ENCODE data around the gene SIPA1. TPM values are rescaled to one million over a fixed set of nuclear protein-coding genes. Genes with fewer than 3 reads are reported as not detected.

Gene SIPA1
- total RNA-seq, 4 donors from 2014 or later, result 22.4 to 174 (median 30.9) TPM

GRCh38 chr11:65654375-65655349 is 16.8 kb downstream of the SIPA1 start:
- WGBS, 2 donors (ENCODE audit: low coverage in 1 of 2), result 93 to 100% methylated on average over 2 to 14 of the region's 14 CpGs
- DNase-seq, result peak; percentile 8
- intact Hi-C loops (cut with DNase I; ENCODE audit: low total_unique reads), result no loop called here
- no peak overlapping the region for H3K4me3 ChIP-seq
- no peaks in the 10 kb centered on the region for H3K9me3 ChIP-seq
- peak overlapping the region; percentile 91 to 99 (median 96) for H3K27ac ChIP-seq
- TF ChIP-seq EP300 (IDR thresholded peaks at IDR 0.05; ENCODE audit: low read depth) (no peak), POLR2A (IDR thresholded peaks at IDR 0.05) (no peak), POLR2AphosphoS5 (IDR thresholded peaks at IDR 0.05) (no peak)
- TF ChIP-seq, protein P1, sequence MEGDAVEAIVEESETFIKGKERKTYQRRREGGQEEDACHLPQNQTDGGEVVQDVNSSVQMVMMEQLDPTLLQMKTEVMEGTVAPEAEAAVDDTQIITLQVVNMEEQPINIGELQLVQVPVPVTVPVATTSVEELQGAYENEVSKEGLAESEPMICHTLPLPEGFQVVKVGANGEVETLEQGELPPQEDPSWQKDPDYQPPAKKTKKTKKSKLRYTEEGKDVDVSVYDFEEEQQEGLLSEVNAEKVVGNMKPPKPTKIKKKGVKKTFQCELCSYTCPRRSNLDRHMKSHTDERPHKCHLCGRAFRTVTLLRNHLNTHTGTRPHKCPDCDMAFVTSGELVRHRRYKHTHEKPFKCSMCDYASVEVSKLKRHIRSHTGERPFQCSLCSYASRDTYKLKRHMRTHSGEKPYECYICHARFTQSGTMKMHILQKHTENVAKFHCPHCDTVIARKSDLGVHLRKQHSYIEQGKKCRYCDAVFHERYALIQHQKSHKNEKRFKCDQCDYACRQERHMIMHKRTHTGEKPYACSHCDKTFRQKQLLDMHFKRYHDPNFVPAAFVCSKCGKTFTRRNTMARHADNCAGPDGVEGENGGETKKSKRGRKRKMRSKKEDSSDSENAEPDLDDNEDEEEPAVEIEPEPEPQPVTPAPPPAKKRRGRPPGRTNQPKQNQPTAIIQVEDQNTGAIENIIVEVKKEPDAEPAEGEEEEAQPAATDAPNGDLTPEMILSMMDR (IDR thresholded peaks at IDR 0.05), result no peak
- H3K27me3 ChIP-seq, result no peaks in the 10 kb centered on the region
- H3K36me3 ChIP-seq, result peaks cover 0 to 45% (median 20%) of the 10 kb centered on the region in 4 donors
- in situ Hi-C loops (cut with MboI; ENCODE audit: low pct_ligation_motif_present in 1 of 4, low pct_unique_long_range_greater_than_20kb in 1 of 4, low sequenced_read_pairs in 3 of 4), result no loop called here
- H3K4me1 ChIP-seq, result peaks cover 25 to 43% (median 32%) of the 10 kb centered on the region in 4 donors

GRCh38 chr11:65655570-65656332 is 17.9 kb downstream of the SIPA1 start:
- H3K27me3 ChIP-seq, result no peaks in the 10 kb centered on the region
- in situ Hi-C loops (cut with MboI; ENCODE audit: low pct_ligation_motif_present in 1 of 4, low pct_unique_long_range_greater_than_20kb in 1 of 4, low sequenced_read_pairs in 3 of 4), result no loop called here
- H3K4me3 ChIP-seq, result no peak overlapping the region
- peak; percentile 8 for DNase-seq
- intact Hi-C loops (cut with DNase I; ENCODE audit: low total_unique reads), result no loop called here
- H3K9me3 ChIP-seq, result no peaks in the 10 kb centered on the region
- TF ChIP-seq POLR2AphosphoS5 (IDR thresholded peaks at IDR 0.05), result no peak
- no peak for TF ChIP-seq POLR2A (IDR thresholded peaks at IDR 0.05)
- TF ChIP-seq, protein P1 (IDR thresholded peaks at IDR 0.05), result no peak
- no peak for TF ChIP-seq EP300 (IDR thresholded peaks at IDR 0.05; ENCODE audit: low read depth)
- H3K27ac ChIP-seq, result no peak overlapping the region
- H3K36me3 ChIP-seq, result peaks cover 0 to 53% (median 25%) of the 10 kb centered on the region in 4 donors
- 90 to 92% methylated on average over 4 to 16 of the region's 16 CpGs for whole genome bisulfite sequencing, 2 donors (ENCODE audit: low coverage in 1 of 2)
- H3K4me1 ChIP-seq, result peaks cover 25 to 45% (median 32%) of the 10 kb centered on the region in 4 donors

GRCh38 chr11:65657426-65657825 is 19.5 kb downstream of the SIPA1 start:
- H3K36me3 ChIP-seq, result peaks cover 0 to 53% (median 25%) of the 10 kb centered on the region in 4 donors
- 88 to 96% methylated on average over 4 to 7 of the region's 7 CpGs for WGBS, 2 donors (ENCODE audit: low coverage in 1 of 2)
- TF ChIP-seq POLR2A (IDR thresholded peaks at IDR 0.05) (no peak), POLR2AphosphoS5 (IDR thresholded peaks at IDR 0.05) (no peak), EP300 (IDR thresholded peaks at IDR 0.05; ENCODE audit: low read depth) (no peak)
- TF ChIP-seq, protein P1 (IDR thresholded peaks at IDR 0.05), result no peak
- peaks cover 24 to 41% (median 29%) of the 10 kb centered on the region in 4 donors for H3K4me1 ChIP-seq
- in situ Hi-C loops (cut with MboI; ENCODE audit: low pct_ligation_motif_present in 1 of 4, low pct_unique_long_range_greater_than_20kb in 1 of 4, low sequenced_read_pairs in 3 of 4), result no loop called here
- DNase-seq, result no peak
- intact Hi-C loops (cut with DNase I; ENCODE audit: low total_unique reads), result no loop called here
- no peaks in the 10 kb centered on the region for H3K9me3 ChIP-seq
- H3K4me3 ChIP-seq, result no peak overlapping the region
- H3K27me3 ChIP-seq, result no peaks in the 10 kb centered on the region
- no peak overlapping the region for H3K27ac ChIP-seq

All from transverse colon (tissue), 4 donors.